Breast epithelium (tissue), 4 donors: Measurements from ENCODE around the gene FBN2. TPM values are rescaled to one million over a fixed set of nuclear protein-coding genes. Genes with fewer than 3 reads are reported as not detected.

Experiments
- DNase-seq, 2 donors: peaks; one replicate each; pipeline ENCODE4 v3.0.0-alpha.2; 2019; ENCODE audit warnings: low spot score in 2 of 2
- H3K27ac ChIP-seq, 2 donors: fragments of 200-600 bp; sonication (generic) in 1 of 2; one replicate each; pipeline ENCODE4 v1.5.1; 2016 to 2019; ENCODE audit warnings: mild to moderate bottlenecking in 1 of 2
- H3K27me3 ChIP-seq, 2 donors: fragments of 200-600 bp; sonication (generic) in 1 of 2; one replicate each; pipeline versions ENCODE4 v1.5.1 to v1.6.0; 2017 to 2019; ENCODE audit warnings: control low read depth in 1 of 2, mild to moderate bottlenecking in 1 of 2
- H3K36me3 ChIP-seq: fragments of 200-600 bp; one replicate; pipeline ENCODE4 v1.5.1; 2019
- H3K4me1 ChIP-seq, 2 donors: fragments of 200-600 bp; sonication (generic); one replicate each; pipeline ENCODE4 v1.5.1; 2016 to 2019; ENCODE audit warnings: control low read depth in 1 of 2
- H3K4me3 ChIP-seq, 3 donors: fragments of 200-600 bp; sonication (generic); 1 replicate in 2 of 3; 2 replicates in 1 of 3; pipeline ENCODE4 v1.5.1; 2016 to 2019; ENCODE audit warnings: mild to moderate bottlenecking in 3 of 3, moderate library complexity in 2 of 3
- H3K9me3 ChIP-seq, 2 donors: fragments of 200-600 bp; sonication (generic) in 1 of 2; one replicate each; pipeline ENCODE4 v1.5.1; 2016 to 2019; ENCODE audit warnings: control low read depth in 1 of 2
- POLR2A ChIP-seq: fragments of 450-650 bp; IDR thresholded peaks from one replicate; pipeline ENCODE4 v1.6.1; 2016; ENCODE audit warnings: antibody characterized with exemption, mild to moderate bottlenecking, moderate library complexity
- POLR2AphosphoS5 ChIP-seq, 3 donors: sonication (generic); formaldehyde crosslinking; IDR thresholded peaks; one replicate each; pipeline ENCODE4 v1.6.1; 2017; ENCODE audit warnings: antibody characterized with exemption in 3 of 3
- intact Hi-C: fragments of 100-400 bp; cut with DNase I; formaldehyde crosslinking; loops from one replicate; pipeline ENCODE4 v1.15.1; 2023; ENCODE audit warnings: low total_unique reads
- total RNA-seq, 3 donors: library from RNA; depleted of rRNA; stranded (reverse); fragments of >200 nt; gene quantifications; one replicate each; pipeline ENCODE4 v1.1.0, GENCODE V29; 2016
- TF ChIP-seq, protein P1 (sequence below), 3 donors: fragments of 450-650 bp; IDR thresholded peaks; one replicate each; pipeline ENCODE4 v1.5.1; 2016 to 2017; ENCODE audit warnings: antibody characterized with exemption in 3 of 3, mild to moderate bottlenecking in 3 of 3, moderate library complexity in 3 of 3

Gene FBN2
- total RNA-seq, 3 donors from 2014 or later = 0.88 to 7.5 (median 1.8) TPM

DNA sequence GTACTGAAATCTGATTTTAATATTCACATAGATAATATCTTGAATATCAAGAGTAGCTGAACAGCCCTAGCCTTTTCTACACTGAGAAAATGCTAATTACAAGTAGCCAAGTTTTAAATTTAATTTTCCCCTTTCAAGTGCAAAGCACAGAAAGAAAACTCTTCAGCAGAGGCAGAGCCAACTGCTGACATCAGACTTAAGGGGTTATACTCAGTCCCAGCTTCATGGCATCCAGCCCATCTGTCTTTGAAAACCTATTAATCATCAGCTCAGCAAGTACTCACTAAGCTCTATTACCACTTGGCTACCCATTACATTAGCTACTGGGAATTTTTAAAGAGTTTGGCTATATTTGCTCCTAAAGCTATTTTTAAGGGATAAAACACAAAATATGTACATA, 234.0 kb downstream of the FBN2 start:
- Histone ChIP-seq H3K27ac (no peak overlapping the region), H3K27me3 (no peaks in the 10 kb centered on the region), H3K36me3 (no peaks in the 10 kb centered on the region), H3K9me3 (no peaks in the 10 kb centered on the region), H3K4me1 (no peaks in the 10 kb centered on the region), H3K4me3 (no peak overlapping the region)
- intact Hi-C loops = no loop called here
- DNase-seq = no peak
- TF ChIP-seq POLR2AphosphoS5 (IDR thresholded peaks at IDR 0.05) = no peak
- TF ChIP-seq POLR2A = no peak
- TF ChIP-seq, protein P1, sequence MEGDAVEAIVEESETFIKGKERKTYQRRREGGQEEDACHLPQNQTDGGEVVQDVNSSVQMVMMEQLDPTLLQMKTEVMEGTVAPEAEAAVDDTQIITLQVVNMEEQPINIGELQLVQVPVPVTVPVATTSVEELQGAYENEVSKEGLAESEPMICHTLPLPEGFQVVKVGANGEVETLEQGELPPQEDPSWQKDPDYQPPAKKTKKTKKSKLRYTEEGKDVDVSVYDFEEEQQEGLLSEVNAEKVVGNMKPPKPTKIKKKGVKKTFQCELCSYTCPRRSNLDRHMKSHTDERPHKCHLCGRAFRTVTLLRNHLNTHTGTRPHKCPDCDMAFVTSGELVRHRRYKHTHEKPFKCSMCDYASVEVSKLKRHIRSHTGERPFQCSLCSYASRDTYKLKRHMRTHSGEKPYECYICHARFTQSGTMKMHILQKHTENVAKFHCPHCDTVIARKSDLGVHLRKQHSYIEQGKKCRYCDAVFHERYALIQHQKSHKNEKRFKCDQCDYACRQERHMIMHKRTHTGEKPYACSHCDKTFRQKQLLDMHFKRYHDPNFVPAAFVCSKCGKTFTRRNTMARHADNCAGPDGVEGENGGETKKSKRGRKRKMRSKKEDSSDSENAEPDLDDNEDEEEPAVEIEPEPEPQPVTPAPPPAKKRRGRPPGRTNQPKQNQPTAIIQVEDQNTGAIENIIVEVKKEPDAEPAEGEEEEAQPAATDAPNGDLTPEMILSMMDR (IDR thresholded peaks at IDR 0.05) = no peak

DNA sequence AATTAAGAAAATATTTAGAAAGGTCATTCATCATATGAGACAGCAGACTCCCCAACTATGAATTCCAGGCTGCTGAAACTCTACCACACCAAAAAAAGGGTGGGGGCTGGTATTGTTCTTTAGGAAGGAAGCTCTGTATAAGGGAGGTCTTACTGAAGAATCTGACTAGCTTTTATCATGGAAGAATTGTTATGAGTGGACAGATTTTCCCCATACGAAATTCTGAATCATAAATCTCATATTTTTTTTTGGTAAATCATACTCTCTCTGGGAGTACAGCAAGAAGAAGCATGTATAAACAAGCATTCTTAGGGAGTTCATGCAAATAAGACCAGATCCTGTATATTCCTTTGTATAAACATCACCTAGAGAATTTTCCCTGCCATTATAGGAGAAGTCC, 234.5 kb downstream of the FBN2 start:
- Histone ChIP-seq H3K9me3 (no peaks in the 10 kb centered on the region), H3K4me1 (no peaks in the 10 kb centered on the region), H3K27me3 (no peaks in the 10 kb centered on the region), H3K27ac (no peak overlapping the region), H3K4me3 (no peak overlapping the region), H3K36me3 (no peaks in the 10 kb centered on the region)
- intact Hi-C loops = no loop called here
- no peak for DNase-seq
- TF ChIP-seq POLR2A (no peak), POLR2AphosphoS5 (IDR thresholded peaks at IDR 0.05) (no peak)
- TF ChIP-seq, protein P1 (IDR thresholded peaks at IDR 0.05) = no peak

DNA sequence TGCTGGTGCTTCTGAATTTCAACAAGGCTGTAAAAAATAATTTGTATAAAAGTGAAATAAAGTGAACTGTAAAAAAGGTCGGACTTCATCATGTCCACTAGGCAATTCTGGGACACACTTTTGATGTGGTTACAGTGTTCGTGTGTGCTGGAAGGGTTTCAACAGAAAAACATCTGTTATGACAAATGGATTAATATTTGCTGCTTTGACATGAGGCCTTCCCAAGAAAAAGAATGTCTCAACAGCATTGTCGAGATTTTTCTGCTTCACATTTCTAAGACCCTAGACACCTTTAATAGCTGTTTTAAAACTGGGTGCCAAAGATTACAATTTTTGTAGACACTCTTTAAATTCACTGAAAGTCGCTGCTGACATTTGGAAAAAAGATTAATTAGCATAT, 237.9 kb downstream of the FBN2 start:
- Histone ChIP-seq H3K36me3 (no peaks in the 10 kb centered on the region), H3K27ac (no peak overlapping the region), H3K4me3 (no peak overlapping the region), H3K4me1 (no peaks in the 10 kb centered on the region), H3K27me3 (no peaks in the 10 kb centered on the region), H3K9me3 (no peaks in the 10 kb centered on the region)
- TF ChIP-seq POLR2AphosphoS5 (IDR thresholded peaks at IDR 0.05) (no peak), POLR2A (no peak)
- TF ChIP-seq, protein P1 (IDR thresholded peaks at IDR 0.05) = no peak
- intact Hi-C loops = no loop called here
- DNase-seq = no peak

DNA sequence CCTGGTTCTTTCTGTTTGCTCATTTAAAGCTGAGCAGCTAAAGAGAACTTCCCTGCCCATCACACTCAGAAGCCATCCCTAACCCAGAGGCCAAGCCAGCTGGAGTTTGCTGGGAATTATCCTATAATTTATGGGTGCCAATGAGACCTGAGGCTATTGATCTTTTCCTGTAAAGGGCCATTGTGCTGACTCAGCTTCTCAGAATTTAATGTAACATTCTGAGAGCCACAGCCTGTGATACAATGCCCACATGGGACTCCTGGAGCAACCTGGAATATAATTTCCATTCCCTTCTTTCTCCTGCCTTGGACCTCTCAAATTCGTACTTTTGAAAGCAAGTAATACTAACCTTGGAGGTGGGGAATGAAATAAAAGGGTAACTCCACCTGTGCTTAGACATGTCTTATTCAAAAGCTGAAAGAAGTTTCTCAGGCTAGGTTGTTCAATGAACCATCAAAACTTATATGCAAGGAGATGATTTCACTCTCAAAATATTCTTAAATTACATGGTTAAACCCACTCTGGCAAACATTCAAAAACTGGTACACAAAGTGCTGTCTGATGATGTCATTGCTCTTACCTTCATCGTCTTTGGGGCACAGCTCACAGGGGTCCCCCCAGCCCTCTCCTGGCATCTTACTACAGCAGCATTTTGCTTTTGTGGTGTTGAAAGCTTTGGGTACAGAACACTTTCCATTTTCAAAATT, 247.7 kb downstream of the FBN2 start:
- intact Hi-C loops = no loop called here
- H3K27me3 ChIP-seq = no peaks in the 10 kb centered on the region
- no peaks in the 10 kb centered on the region for H3K36me3 ChIP-seq
- H3K27ac ChIP-seq = no peak overlapping the region
- DNase-seq = no peak
- H3K9me3 ChIP-seq = no peaks in the 10 kb centered on the region
- no peak for TF ChIP-seq POLR2AphosphoS5 (IDR thresholded peaks at IDR 0.05)
- H3K4me1 ChIP-seq = no peaks in the 10 kb centered on the region
- no peak overlapping the region for H3K4me3 ChIP-seq

DNA sequence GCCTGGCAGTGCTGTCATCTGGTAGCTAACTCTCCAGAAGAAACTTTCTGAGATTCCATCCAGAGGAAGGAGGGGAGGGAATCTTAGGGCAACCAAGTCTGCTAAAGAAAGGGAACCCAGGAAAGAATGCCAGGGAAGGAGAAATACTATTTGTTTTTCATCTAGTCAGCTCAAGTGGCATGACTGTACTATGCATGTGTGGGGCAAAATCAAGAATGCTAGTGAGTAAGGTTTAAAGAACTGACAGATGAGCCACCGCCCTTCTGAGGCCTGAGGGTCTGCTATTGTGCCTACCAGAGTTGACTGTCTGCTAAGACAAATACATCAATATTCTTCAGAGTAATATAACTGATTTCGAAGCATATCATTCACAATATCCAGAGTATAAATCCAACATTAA, 250.3 kb downstream of the FBN2 start:
- H3K36me3 ChIP-seq = no peaks in the 10 kb centered on the region
- H3K9me3 ChIP-seq = no peaks in the 10 kb centered on the region
- H3K27ac ChIP-seq = no peak overlapping the region
- no peak for DNase-seq
- intact Hi-C loops = no loop called here
- no peak overlapping the region for H3K4me3 ChIP-seq
- no peaks in the 10 kb centered on the region for H3K27me3 ChIP-seq
- H3K4me1 ChIP-seq = no peaks in the 10 kb centered on the region
- TF ChIP-seq POLR2AphosphoS5 (IDR thresholded peaks at IDR 0.05) (no peak), POLR2A (no peak)
- TF ChIP-seq, protein P1 (IDR thresholded peaks at IDR 0.05) = no peak
